Measurements from ENCODE around the gene ANKRD11.
"Not testable (repeated sequence)": the region's sequence is repeated elsewhere in the genome, so short reads cannot be mapped to it uniquely, and the experiment has no call there.

DNA sequence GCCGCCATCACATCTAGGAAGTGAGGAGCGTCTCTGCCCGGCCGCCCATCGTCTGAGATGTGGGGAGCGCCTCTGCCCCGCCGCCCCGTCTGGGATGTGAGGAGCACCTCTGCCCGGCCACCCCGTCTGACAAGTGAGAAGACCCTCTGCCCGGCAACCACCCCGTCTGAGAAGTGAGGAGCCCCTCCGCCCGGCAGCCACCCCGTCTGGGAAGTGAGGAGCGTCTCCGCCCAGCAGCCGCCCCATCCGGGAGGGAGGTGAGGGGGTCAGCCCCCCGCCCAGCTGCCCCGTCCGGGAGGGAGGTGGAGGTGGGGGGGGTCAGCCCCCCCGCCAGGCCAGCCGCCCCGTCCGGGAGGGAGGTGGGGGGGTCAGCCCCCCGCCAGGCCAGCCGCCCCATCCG, 27.7 kb downstream of the ANKRD11 start:
- TF ChIP-seq, protein P1, sequence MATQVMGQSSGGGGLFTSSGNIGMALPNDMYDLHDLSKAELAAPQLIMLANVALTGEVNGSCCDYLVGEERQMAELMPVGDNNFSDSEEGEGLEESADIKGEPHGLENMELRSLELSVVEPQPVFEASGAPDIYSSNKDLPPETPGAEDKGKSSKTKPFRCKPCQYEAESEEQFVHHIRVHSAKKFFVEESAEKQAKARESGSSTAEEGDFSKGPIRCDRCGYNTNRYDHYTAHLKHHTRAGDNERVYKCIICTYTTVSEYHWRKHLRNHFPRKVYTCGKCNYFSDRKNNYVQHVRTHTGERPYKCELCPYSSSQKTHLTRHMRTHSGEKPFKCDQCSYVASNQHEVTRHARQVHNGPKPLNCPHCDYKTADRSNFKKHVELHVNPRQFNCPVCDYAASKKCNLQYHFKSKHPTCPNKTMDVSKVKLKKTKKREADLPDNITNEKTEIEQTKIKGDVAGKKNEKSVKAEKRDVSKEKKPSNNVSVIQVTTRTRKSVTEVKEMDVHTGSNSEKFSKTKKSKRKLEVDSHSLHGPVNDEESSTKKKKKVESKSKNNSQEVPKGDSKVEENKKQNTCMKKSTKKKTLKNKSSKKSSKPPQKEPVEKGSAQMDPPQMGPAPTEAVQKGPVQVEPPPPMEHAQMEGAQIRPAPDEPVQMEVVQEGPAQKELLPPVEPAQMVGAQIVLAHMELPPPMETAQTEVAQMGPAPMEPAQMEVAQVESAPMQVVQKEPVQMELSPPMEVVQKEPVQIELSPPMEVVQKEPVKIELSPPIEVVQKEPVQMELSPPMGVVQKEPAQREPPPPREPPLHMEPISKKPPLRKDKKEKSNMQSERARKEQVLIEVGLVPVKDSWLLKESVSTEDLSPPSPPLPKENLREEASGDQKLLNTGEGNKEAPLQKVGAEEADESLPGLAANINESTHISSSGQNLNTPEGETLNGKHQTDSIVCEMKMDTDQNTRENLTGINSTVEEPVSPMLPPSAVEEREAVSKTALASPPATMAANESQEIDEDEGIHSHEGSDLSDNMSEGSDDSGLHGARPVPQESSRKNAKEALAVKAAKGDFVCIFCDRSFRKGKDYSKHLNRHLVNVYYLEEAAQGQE (IDR thresholded peaks at IDR 0.05; ENCODE audit: insufficient read depth in 1 of 2, low read depth in 2 of 2, low read length in 1 of 2), result not testable (repeated sequence)
- TF ChIP-seq CTCF (IDR thresholded peaks at IDR 0.05); POLR2AphosphoS5 (IDR thresholded peaks at IDR 0.05; ENCODE audit: low read depth, low read length); TCF7L2 (IDR thresholded peaks at IDR 0.05; ENCODE audit: low read depth, low read length); SIN3A (IDR thresholded peaks at IDR 0.05; ENCODE audit: borderline replicate concordance, insufficient read depth, low read depth, low read length): not testable (repeated sequence)

All from Panc1 (cell line).